ENCODE results near the gene FBXO34.

Gene FBXO34

DNA sequence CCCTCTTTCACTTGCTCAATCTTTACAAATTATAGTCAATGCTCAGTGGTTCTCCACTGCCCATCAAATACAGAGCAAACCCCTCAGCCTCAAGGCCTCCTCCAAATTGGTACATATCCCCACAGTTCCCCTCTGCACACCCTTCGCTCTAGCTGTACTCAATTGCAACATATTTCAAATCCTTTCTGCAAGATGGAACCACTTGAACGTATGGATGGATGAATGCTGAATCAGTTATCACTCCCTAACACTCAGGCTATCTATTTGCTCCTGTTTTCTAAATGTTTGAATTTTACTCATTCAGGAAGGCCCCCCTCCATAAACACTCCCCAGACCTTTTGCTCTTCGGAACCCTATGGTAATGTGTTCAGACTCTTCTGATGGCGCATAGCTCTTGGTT lies 115.9 kb downstream of the FBXO34 start:
- Mint-ChIP-seq H3K9me3 (no peaks in the 10 kb centered on the region), H3K4me3 (no peak overlapping the region), H3K27me3 (no peaks in the 10 kb centered on the region), H3K27ac (no peak overlapping the region), H3K36me3 (peaks cover 59% of the 10 kb centered on the region), H3K4me1 (no peaks in the 10 kb centered on the region)
- ATAC-seq = no peak

- Mint-ChIP-seq H3K4me3 (no peak overlapping the region), H3K4me1 (no peaks in the 10 kb centered on the region), H3K27ac (no peak overlapping the region), H3K27me3 (no peaks in the 10 kb centered on the region), H3K9me3 (no peaks in the 10 kb centered on the region), H3K36me3 (peaks cover 55% of the 10 kb centered on the region)
- no peak for ATAC-seq
Observed at GRCh38 chr14:55388160-55388559, 116.9 kb downstream of the FBXO34 start.

DNA sequence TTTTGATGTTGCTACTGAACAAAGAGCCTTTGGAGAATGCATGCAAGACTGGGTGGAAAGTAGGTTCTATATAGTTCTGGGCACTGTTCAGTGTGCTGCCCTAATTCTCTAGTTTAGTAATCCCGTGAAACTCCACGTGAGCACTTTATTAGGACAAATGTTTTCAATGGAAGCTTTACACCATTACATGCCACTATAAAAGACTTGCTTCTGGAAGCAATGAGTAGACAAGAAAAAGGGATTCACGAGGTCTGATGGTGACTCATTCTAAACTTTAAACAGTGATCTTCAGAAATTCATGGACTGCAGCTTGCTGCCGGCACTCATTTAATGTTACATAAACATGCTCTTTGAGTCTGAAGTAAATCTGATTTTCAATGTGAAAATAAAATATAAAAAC lies 118.1 kb downstream of the FBXO34 start:
- H3K27me3 Mint-ChIP-seq = no peaks in the 10 kb centered on the region
- no peak for ATAC-seq
- H3K36me3 Mint-ChIP-seq = peaks cover 45% of the 10 kb centered on the region
- no peaks in the 10 kb centered on the region for H3K9me3 Mint-ChIP-seq
- H3K4me1 Mint-ChIP-seq = no peaks in the 10 kb centered on the region
- H3K27ac Mint-ChIP-seq = no peak overlapping the region
- no peak overlapping the region for H3K4me3 Mint-ChIP-seq

DNA sequence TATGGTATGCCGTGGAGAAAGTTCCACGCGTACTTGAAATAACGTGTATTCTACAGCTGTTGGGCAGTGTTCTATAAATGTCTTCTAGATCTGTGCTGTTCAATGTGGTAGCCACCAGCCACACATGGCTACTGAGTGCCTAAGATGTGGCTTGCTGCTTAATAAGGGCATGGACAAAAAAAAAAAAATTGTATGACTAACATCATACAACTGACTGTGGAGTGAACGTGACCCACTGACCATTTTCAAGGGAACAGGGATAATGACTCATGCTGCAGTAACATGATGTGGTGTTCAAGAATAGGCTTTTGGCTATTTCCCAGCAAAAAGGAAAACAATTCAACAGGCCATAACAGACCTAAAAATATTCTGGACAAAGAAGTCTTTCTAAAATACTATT lies 127.5 kb downstream of the FBXO34 start:
- no peak for ATAC-seq
- H3K27me3 Mint-ChIP-seq = no peaks in the 10 kb centered on the region
- no peaks in the 10 kb centered on the region for H3K4me1 Mint-ChIP-seq
- H3K36me3 Mint-ChIP-seq = peaks cover 31% of the 10 kb centered on the region
- no peaks in the 10 kb centered on the region for H3K9me3 Mint-ChIP-seq
- H3K27ac Mint-ChIP-seq = no peak overlapping the region
- H3K4me3 Mint-ChIP-seq = no peak overlapping the region

DNA sequence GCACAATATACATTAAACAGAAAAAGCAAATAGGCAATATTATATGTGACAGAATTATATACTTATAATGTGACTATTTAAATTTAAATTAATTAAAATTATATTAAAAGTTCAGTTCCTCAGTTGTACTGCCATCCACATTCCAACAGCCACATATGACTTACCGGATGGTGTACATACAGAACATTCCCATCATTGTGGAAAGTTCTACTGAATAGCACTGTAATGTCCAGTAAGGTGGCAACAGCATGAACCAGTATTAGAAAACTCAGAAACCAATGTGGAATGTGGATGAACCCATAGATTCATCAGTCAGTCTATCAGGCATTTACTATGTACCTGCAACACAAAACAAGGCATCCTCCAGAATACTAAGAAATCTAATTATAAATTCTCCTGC lies 128.0 kb downstream of the FBXO34 start:
- Mint-ChIP-seq H3K4me3 (no peak overlapping the region), H3K27me3 (no peaks in the 10 kb centered on the region), H3K36me3 (peaks cover 31% of the 10 kb centered on the region), H3K27ac (no peak overlapping the region), H3K4me1 (peaks cover 3% of the 10 kb centered on the region), H3K9me3 (no peaks in the 10 kb centered on the region)
- no peak for ATAC-seq

DNA sequence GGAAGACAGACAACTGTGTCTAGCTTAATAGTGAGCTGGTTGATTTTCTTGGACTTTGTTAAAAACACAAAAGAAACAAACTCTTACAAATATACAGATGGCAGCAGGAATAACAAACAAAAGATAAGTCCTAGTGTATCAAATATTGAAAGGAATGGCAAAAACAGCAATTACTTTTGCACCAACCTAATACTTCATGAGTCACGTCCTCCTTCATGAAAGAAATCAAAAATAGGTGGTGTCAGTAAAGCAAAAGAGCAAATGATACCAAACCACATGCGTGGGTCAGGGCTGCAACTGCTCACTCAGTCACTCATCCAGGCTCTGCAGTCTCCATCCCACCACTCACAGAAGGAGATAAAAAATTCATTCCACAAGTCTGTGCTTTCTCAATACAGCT lies 128.6 kb downstream of the FBXO34 start:
- no peaks in the 10 kb centered on the region for H3K9me3 Mint-ChIP-seq
- peaks cover 24% of the 10 kb centered on the region for H3K36me3 Mint-ChIP-seq
- no peak overlapping the region for H3K27ac Mint-ChIP-seq
- H3K4me1 Mint-ChIP-seq = peaks cover 10% of the 10 kb centered on the region
- no peak overlapping the region for H3K4me3 Mint-ChIP-seq
- no peak for ATAC-seq
- no peaks in the 10 kb centered on the region for H3K27me3 Mint-ChIP-seq

GRCh38 chr14:55401751-55402150 lies 130.5 kb downstream of the FBXO34 start:
- Mint-ChIP-seq H3K4me3 (no peak overlapping the region), H3K27me3 (no peaks in the 10 kb centered on the region), H3K36me3 (peaks cover 11% of the 10 kb centered on the region), H3K4me1 (peaks cover 11% of the 10 kb centered on the region), H3K9me3 (no peaks in the 10 kb centered on the region), H3K27ac (no peak overlapping the region)
- no peak for ATAC-seq

Measured in stimulated activated memory B cell treated with anti-CD40 and anti-IgM and Interleukin-4, amounts not matched to agents 10 μg/mL and 1 μg/mL and 100 μg/mL, for 72 hours (primary cell).